B cell (primary cell): ENCODE measurements around the gene TNFAIP8L1. TPM values are rescaled to one million over a fixed set of nuclear protein-coding genes. Genes with fewer than 3 reads are reported as not detected.
A peak's percentile ranks its signal among the peaks of the same experiment; 100 is the strongest.

Experiments used
- ATAC-seq: fragments of 200-7000 bp; cut with Tn5 transposase; one replicate; pipeline ENCODE4 v1.10.0; 2021; ENCODE audit warnings: low read depth, mild to moderate bottlenecking, moderate number of reproducible peaks, moderate library complexity
- CTCF ChIA-PET: fragments of 350-600 bp; sonication (Branson Sonifier 250); formaldehyde crosslinking; loops from one replicate; lab custom pipeline; 2021; ENCODE audit warnings: antibody characterized with exemption, inconsistent platforms; lab: Charles Lee
- POLR2A ChIA-PET: fragments of 350-600 bp; sonication (Branson Sonifier 250); formaldehyde crosslinking; loops from one replicate; lab custom pipeline; 2021; ENCODE audit warnings: antibody characterized with exemption; lab: Charles Lee
- DNase-seq: peaks from one replicate; pipeline ENCODE4 v3.0.0; 2013
- H2AFZ ChIP-seq: 2 replicates; pipeline ENCODE4 v1.6.1; 2012; ENCODE audit warnings: mild to moderate bottlenecking, low read depth, low read length; ENCODE audit not compliant: insufficient read depth, poor library complexity, severe bottlenecking
- H3K27ac ChIP-seq, 2 donors: 1 replicate in 1 of 2; 2 replicates in 1 of 2; pipeline ENCODE4 v1.5.1; 2012 to 2013; ENCODE audit warnings: low read length in 2 of 2, mild to moderate bottlenecking in 2 of 2, moderate library complexity in 1 of 2
- H3K27me3 ChIP-seq, 4 experiments: fragments of 200-600 bp in 1 of 4; sonication (generic) in 1 of 4; replicated peaks in 1 of 4; 1 replicate in 2 of 4; 2 replicates in 2 of 4; pipeline versions ENCODE4 v1.6.1 to v1.7.0; 2013 to 2016; ENCODE audit warnings: low read length in 3 of 4, mild to moderate bottlenecking in 2 of 4, mixed read lengths in 1 of 4, moderate library complexity in 1 of 4; ENCODE audit not compliant: insufficient read depth in 4 of 4, control insufficient read depth in 3 of 4; ENCODE audit errors: control extremely low read depth in 1 of 4
- H3K36me3 ChIP-seq, 2 experiments: replicated peaks in 1 of 2; 1 replicate in 1 of 2; 2 replicates in 1 of 2; pipeline versions ENCODE4 v1.6.1 to v1.7.1; 2013; ENCODE audit warnings: low read length in 1 of 2; ENCODE audit not compliant: insufficient read depth in 2 of 2, control insufficient read depth in 1 of 2; ENCODE audit errors: control extremely low read depth in 1 of 2, extremely low read depth in 1 of 2
- H3K4me1 ChIP-seq, 2 donors: fragments of 200-600 bp in 1 of 2; sonication (generic) in 1 of 2; 1 replicate in 1 of 2; 2 replicates in 1 of 2; pipeline versions ENCODE4 v1.5.1 to v1.6.1; 2013 to 2017; ENCODE audit warnings: low read length in 2 of 2; ENCODE audit not compliant: control insufficient read depth in 2 of 2, insufficient read depth in 2 of 2
- H3K4me2 ChIP-seq: replicated peaks from 2 replicates; pipeline ENCODE3; 2012; ENCODE audit warnings: mild to moderate bottlenecking, low read depth, low read length; ENCODE audit not compliant: poor library complexity, severe bottlenecking
- H3K4me3 ChIP-seq, 5 experiments: fragments of 200-600 bp in 1 of 5; sonication (generic) in 1 of 5; 1 replicate in 3 of 5; 2 replicates in 2 of 5; pipeline versions ENCODE4 v1.5.1 to v1.7.0; 2011 to 2016; ENCODE audit warnings: low read length in 4 of 5, mild to moderate bottlenecking in 4 of 5, low read depth in 2 of 5, control low read depth in 1 of 5, moderate library complexity in 1 of 5; ENCODE audit not compliant: insufficient read depth in 1 of 5; ENCODE audit errors: control extremely low read depth in 1 of 5, extremely low read depth in 1 of 5
- H3K79me2 ChIP-seq: fragments of 200-600 bp; sonication (generic); one replicate; pipeline ENCODE4 v1.6.0; 2016; ENCODE audit warnings: low read length; ENCODE audit not compliant: control insufficient read depth, insufficient read depth
- H3K9ac ChIP-seq: fragments of 200-600 bp; sonication (generic); 2 replicates; pipeline ENCODE4 v1.6.1; 2017; ENCODE audit warnings: mild to moderate bottlenecking, low read length, moderate library complexity
- H3K9me3 ChIP-seq, 3 donors: one replicate each; pipeline versions ENCODE4 v1.6.1 to v1.7.1; 2013; ENCODE audit warnings: low read length in 2 of 3; ENCODE audit not compliant: control insufficient read depth in 2 of 3, insufficient read depth in 1 of 3; ENCODE audit errors: control extremely low read depth in 1 of 3
- H4K20me1 ChIP-seq: 2 replicates; pipeline ENCODE4 v1.6.0; 2012; ENCODE audit warnings: mild to moderate bottlenecking, low read length; ENCODE audit not compliant: insufficient read depth, control insufficient read depth, poor library complexity, severe bottlenecking
- H3K27ac Mint-ChIP-seq: one replicate; pipeline ENCODE4 v1.8.0; 2021; ENCODE audit warnings: mixed read lengths
- H3K27me3 Mint-ChIP-seq: one replicate; pipeline ENCODE4 v1.8.0; 2021; ENCODE audit warnings: mixed read lengths
- H3K4me1 Mint-ChIP-seq: one replicate; pipeline ENCODE4 v1.8.0; 2021; ENCODE audit warnings: mixed read lengths
- H3K4me3 Mint-ChIP-seq: one replicate; pipeline ENCODE4 v1.8.0; 2021; ENCODE audit warnings: mixed read lengths
- H3K9me3 Mint-ChIP-seq: one replicate; pipeline ENCODE4 v1.8.0; 2022; ENCODE audit warnings: mixed read lengths; ENCODE audit not compliant: insufficient read depth
- EZH2 ChIP-seq: IDR thresholded peaks from 2 replicates; pipeline ENCODE4 v1.6.1; 2012; ENCODE audit warnings: borderline replicate concordance, low read depth, mild to moderate bottlenecking, moderate library complexity, low read length; ENCODE audit not compliant: insufficient read depth, poor library complexity, severe bottlenecking
- WGBS: methylation state at CpG from one replicate; pipeline ENCODE4 v1.1.5; 2013; ENCODE audit warnings: missing lambda C conversion rate; ENCODE audit not compliant: insufficient coverage; 5-methylcytosine and 5-hydroxymethylcytosine counted together
- intact Hi-C: fragments of 100-400 bp; cut with micrococcal nuclease; formaldehyde crosslinking; loops from one replicate; pipeline ENCODE4 v1.10.0; 2022
- polyA plus RNA-seq: library from polyadenylated mRNA; depleted of rRNA; stranded (reverse); fragments of >200 nt; gene quantifications from 2 replicates; pipeline ENCODE4 v1.2.3, GENCODE V29; 2012
- total RNA-seq, 2 donors: library from RNA; stranded (reverse); fragments of 120-200 nt in 1 of 2; gene quantifications; 1 replicate in 1 of 2; 2 replicates in 1 of 2; pipeline versions ENCODE4 v1.2.3 to v1.2.4, GENCODE V29; 2013 to 2022
- TF ChIP-seq, protein P1 (sequence below): fragments of 200-600 bp; IDR thresholded peaks from one replicate; pipeline ENCODE4 v1.8.0; 2022; ENCODE audit warnings: antibody characterized with exemption, mild to moderate bottlenecking

Gene TNFAIP8L1
- total and polyA plus RNA-seq, 2 donors (not counting 1 experiment from before 2014, with no cell fraction given), result 9.1 to 20.9 TPM

DNA sequence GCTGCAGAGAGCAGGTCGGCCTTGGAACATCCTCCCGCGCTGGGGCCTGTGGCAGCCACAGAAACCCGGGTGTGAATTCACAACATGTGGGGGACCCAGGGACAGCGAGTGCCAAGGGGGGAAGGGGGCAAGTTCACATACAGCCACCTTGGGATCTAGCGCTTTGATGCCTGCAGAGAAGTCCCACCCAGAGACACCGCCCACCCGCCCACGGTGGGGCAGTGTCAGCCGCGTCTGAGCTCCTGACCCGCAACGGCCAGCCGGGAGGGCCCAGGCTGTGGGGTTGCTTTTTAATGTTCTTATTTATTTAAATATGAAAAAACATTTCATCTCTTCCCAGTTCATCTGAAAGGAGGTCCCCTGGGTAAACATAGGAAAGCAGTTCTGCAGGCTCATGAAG, 17.9 kb downstream of the TNFAIP8L1 start:
- Mint-ChIP-seq H3K9me3 (no peaks in the 10 kb centered on the region), H3K27me3 (no peaks in the 10 kb centered on the region), H3K27ac (no peak overlapping the region), H3K4me3 (no peak overlapping the region), H3K4me1 (peaks cover 6% of the 10 kb centered on the region)
- TF ChIP-seq, protein P1, sequence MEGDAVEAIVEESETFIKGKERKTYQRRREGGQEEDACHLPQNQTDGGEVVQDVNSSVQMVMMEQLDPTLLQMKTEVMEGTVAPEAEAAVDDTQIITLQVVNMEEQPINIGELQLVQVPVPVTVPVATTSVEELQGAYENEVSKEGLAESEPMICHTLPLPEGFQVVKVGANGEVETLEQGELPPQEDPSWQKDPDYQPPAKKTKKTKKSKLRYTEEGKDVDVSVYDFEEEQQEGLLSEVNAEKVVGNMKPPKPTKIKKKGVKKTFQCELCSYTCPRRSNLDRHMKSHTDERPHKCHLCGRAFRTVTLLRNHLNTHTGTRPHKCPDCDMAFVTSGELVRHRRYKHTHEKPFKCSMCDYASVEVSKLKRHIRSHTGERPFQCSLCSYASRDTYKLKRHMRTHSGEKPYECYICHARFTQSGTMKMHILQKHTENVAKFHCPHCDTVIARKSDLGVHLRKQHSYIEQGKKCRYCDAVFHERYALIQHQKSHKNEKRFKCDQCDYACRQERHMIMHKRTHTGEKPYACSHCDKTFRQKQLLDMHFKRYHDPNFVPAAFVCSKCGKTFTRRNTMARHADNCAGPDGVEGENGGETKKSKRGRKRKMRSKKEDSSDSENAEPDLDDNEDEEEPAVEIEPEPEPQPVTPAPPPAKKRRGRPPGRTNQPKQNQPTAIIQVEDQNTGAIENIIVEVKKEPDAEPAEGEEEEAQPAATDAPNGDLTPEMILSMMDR, result no peak
- no peak for TF ChIP-seq EZH2
- H3K4me3 ChIP-seq, result no peak overlapping the region
- peaks cover 12% of the 10 kb centered on the region for H4K20me1 ChIP-seq
- no peak overlapping the region for H3K27ac ChIP-seq
- intact Hi-C loops, result no loop called here
- no peaks in the 10 kb centered on the region for H3K27me3 ChIP-seq
- H3K79me2 ChIP-seq, result no peaks in the 10 kb centered on the region
- ATAC-seq (no peak), DNase-seq (no peak)
- ChIA-PET CTCF (interaction anchor here (0.6 to 3.1 kb wide), 2 partner anchors 21 to 517 kb away, joined by 5 to 10 read pairs; no protein-coding TSS in a partner anchor), POLR2A (no interaction called here)
- no peak overlapping the region for H3K9ac ChIP-seq
- 96% methylated on average over 8 of the region's 14 CpGs for WGBS
- no peaks in the 10 kb centered on the region for H3K4me1 ChIP-seq
- H3K36me3 ChIP-seq, result peaks cover 0 to 47% of the 10 kb centered on the region in 2 experiments
- H3K9me3 ChIP-seq, result no peaks in the 10 kb centered on the region
- no peak overlapping the region for H3K4me2 ChIP-seq
- H2AFZ ChIP-seq, result no peak overlapping the region

DNA sequence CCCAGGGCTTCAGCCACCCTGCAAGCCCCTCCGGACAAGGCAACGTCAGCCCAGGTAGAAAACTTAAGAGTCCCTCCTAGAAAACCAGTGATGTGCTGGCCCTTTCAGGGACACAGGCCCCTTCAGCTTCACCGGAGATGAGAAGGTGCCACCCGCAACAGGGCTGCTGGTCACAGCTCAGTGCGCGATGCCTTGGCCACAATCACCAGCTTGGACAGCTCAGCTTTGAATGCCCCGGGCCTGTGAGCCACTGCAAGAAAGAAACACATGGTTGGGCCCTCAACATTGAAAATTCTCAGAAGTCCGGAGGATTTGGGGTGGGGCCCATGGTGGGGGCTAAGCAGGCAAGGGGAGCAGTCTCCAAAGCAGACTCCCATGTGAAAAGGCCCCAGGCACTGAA, 18.5 kb downstream of the TNFAIP8L1 start:
- ATAC-seq (no peak), DNase-seq (no peak)
- H3K4me2 ChIP-seq, result no peak overlapping the region
- peak overlapping the region; percentile 56 for H3K27ac Mint-ChIP-seq
- intact Hi-C loops, result no loop called here
- TF ChIP-seq, protein P1, result no peak
- TF ChIP-seq EZH2, result no peak
- ChIA-PET POLR2A (interaction anchor here (0.6 kb wide), 1 partner anchor 12 kb away, joined by 4 read pairs; no protein-coding TSS in a partner anchor), CTCF (interaction anchor here (3.1 kb wide), 1 partner anchor 22 kb away, joined by 10 read pairs; no protein-coding TSS in a partner anchor)
- no peak overlapping the region for H3K27ac ChIP-seq
- no peaks in the 10 kb centered on the region for H3K27me3 Mint-ChIP-seq
- peaks cover 3% of the 10 kb centered on the region for H3K79me2 ChIP-seq
- no peak overlapping the region for H3K4me3 ChIP-seq
- no peaks in the 10 kb centered on the region for H3K27me3 ChIP-seq
- H4K20me1 ChIP-seq, result peaks cover 13% of the 10 kb centered on the region
- H3K4me1 Mint-ChIP-seq, result peaks cover 6% of the 10 kb centered on the region
- no peak overlapping the region for H2AFZ ChIP-seq
- H3K9ac ChIP-seq, result no peak overlapping the region
- no peaks in the 10 kb centered on the region for H3K9me3 ChIP-seq
- no peaks in the 10 kb centered on the region for H3K9me3 Mint-ChIP-seq
- H3K36me3 ChIP-seq, result peaks cover 0 to 49% of the 10 kb centered on the region in 2 experiments
- 91% methylated on average over 8 of the region's 8 CpGs for WGBS
- H3K4me3 Mint-ChIP-seq, result no peak overlapping the region
- H3K4me1 ChIP-seq, result no peaks in the 10 kb centered on the region
